OCI-LY3 (cell line): ENCODE measurements around the gene REXO1.

Experiments used
- CTCF ChIP-seq: fragments of 200-600, 300-600 bp; sonication (generic); IDR thresholded peaks from 2 replicates; pipeline ENCODE4 v1.5.1; 2014; ENCODE audit warnings: antibody characterized with exemption, low read length, low read depth
- EZH2phosphoT487 ChIP-seq: fragments of 200-600 bp; shearing (Covaris generic); IDR thresholded peaks from 2 replicates; pipeline ENCODE4 v1.6.1; 2018; ENCODE audit warnings: antibody characterized with exemption, mixed run types, low read depth

GRCh38 chr19:1769645-1769985 is 78.7 kb downstream of the REXO1 start:
- TF ChIP-seq CTCF (no peak), EZH2phosphoT487 (no peak)
